HepG2 (cell line): ENCODE data around the gene RABEPK. TPM values are rescaled to one million over a fixed set of nuclear protein-coding genes. Genes with fewer than 3 reads are reported as not detected.

Experiments used
- ARHGAP35 ChIP-seq: sonication (generic); formaldehyde crosslinking; IDR thresholded peaks from 2 replicates; pipeline ENCODE4 v1.9.0; 2022; ENCODE audit warnings: mild to moderate bottlenecking, inconsistent platforms, moderate library complexity, missing genetic modification reagents, borderline replicate concordance
- BCL6 ChIP-seq: IDR thresholded peaks from 2 replicates; pipeline ENCODE4 v1.6.1; 2016; ENCODE audit warnings: missing genetic modification reagents, missing compliant biosample characterization
- EED ChIP-seq: sonication (generic); formaldehyde crosslinking; IDR thresholded peaks from 2 replicates; pipeline ENCODE4 v1.5.0; 2020; ENCODE audit warnings: mild to moderate bottlenecking, missing genetic modification reagents
- ELF1 ChIP-seq: sonication (generic); formaldehyde crosslinking; IDR thresholded peaks from 2 replicates; pipeline ENCODE4 v1.4.0; 2020; ENCODE audit warnings: missing genetic modification reagents
- GATA4 ChIP-seq: sonication (generic); IDR thresholded peaks from 2 replicates; pipeline ENCODE4 v1.6.1; 2016; ENCODE audit warnings: antibody characterized with exemption, low read depth, borderline replicate concordance
- HNRNPK ChIP-seq: fragments of 200-400 bp; formaldehyde crosslinking; IDR thresholded peaks from 2 replicates; pipeline ENCODE4 v1.6.1; 2018; ENCODE audit warnings: low read length, low read depth, moderate library complexity, mild to moderate bottlenecking; ENCODE audit not compliant: poor library complexity, severe bottlenecking
- JARID2 ChIP-seq: sonication (generic); formaldehyde crosslinking; IDR thresholded peaks from 2 replicates; pipeline ENCODE4 v1.8.1; 2023; ENCODE audit warnings: missing genetic modification reagents, inconsistent platforms; ENCODE audit not compliant: insufficient replicate concordance
- JDP2 ChIP-seq: sonication (generic); formaldehyde crosslinking; IDR thresholded peaks from 2 replicates; pipeline ENCODE4 v1.8.1; 2022; ENCODE audit warnings: missing genetic modification reagents, borderline replicate concordance
- MAFK ChIP-seq, 2 experiments: IDR thresholded peaks in 1 of 2; conservative IDR thresholded peaks in 1 of 2; 2 replicates each; pipeline ENCODE4 v1.6.1; 2011; ENCODE audit warnings: improper control_type of control experiment in 2 of 2, low read length in 2 of 2
- WIZ ChIP-seq: sonication (generic); formaldehyde crosslinking; IDR thresholded peaks from 2 replicates; pipeline ENCODE4 v1.5.1; 2020; ENCODE audit warnings: mild to moderate bottlenecking, missing genetic modification reagents
- XBP1 ChIP-seq: sonication (generic); formaldehyde crosslinking; IDR thresholded peaks from 2 replicates; pipeline ENCODE4 v1.5.0; 2020; ENCODE audit warnings: missing genetic modification reagents
- ZNF143 ChIP-seq: sonication (generic); formaldehyde crosslinking; IDR thresholded peaks from 2 replicates; pipeline ENCODE4 v1.4.0; 2020; ENCODE audit warnings: missing genetic modification reagents
- ZNF484 ChIP-seq: sonication (generic); formaldehyde crosslinking; IDR thresholded peaks from 2 replicates; pipeline ENCODE4 v1.5.1; 2020; ENCODE audit warnings: mild to moderate bottlenecking, low read depth, missing genetic modification reagents, borderline replicate concordance
- ZNF510 ChIP-seq: sonication (generic); formaldehyde crosslinking; IDR thresholded peaks from 2 replicates; pipeline ENCODE4 v1.4.0; 2020; ENCODE audit warnings: low read depth, mild to moderate bottlenecking, missing genetic modification reagents
- ZNF530 ChIP-seq: sonication (generic); formaldehyde crosslinking; IDR thresholded peaks from 2 replicates; pipeline ENCODE4 v1.5.0; 2020; ENCODE audit warnings: low read depth, mild to moderate bottlenecking, missing genetic modification reagents
- ZNF557 ChIP-seq: sonication (generic); formaldehyde crosslinking; IDR thresholded peaks from 2 replicates; pipeline ENCODE4 v1.4.0; 2020; ENCODE audit warnings: missing genetic modification reagents
- ZNF773 ChIP-seq: sonication (generic); formaldehyde crosslinking; IDR thresholded peaks from 2 replicates; pipeline ENCODE4 v1.4.0; 2020; ENCODE audit warnings: missing genetic modification reagents, borderline replicate concordance
- ZNF777 ChIP-seq: sonication (generic); formaldehyde crosslinking; IDR thresholded peaks from 2 replicates; pipeline ENCODE4 v1.4.0; 2020; ENCODE audit warnings: missing genetic modification reagents
- polyA plus RNA-seq, 8 experiments: library from polyadenylated mRNA; depleted of rRNA in 3 of 8; stranded (reverse) in 7 of 8; unstranded in 1 of 8; fragments of >200 nt; fragmentation: Illumina TruSeq in 4 of 8; extraction: Trizol in 4 of 8; gene quantifications; 2 replicates each; pipeline versions ENCODE4 v1.2.1 to v1.2.3, GENCODE V29; 2011 to 2016; ENCODE audit warnings: low read depth in 4 of 8, missing spikeins in 1 of 8, mixed read lengths in 1 of 8; ENCODE audit not compliant: insufficient read depth in 1 of 8
- total RNA-seq, 5 experiments: library from RNA; depleted of rRNA; stranded (reverse); fragments of >200 nt; fragmentation: Illumina TruSeq; extraction: Trizol; gene quantifications; 2 replicates each; pipeline ENCODE4 v1.2.3, GENCODE V29; 2016; ENCODE audit warnings: low read depth in 1 of 5
- TF ChIP-seq, protein P1 (sequence below): IDR thresholded peaks from 2 replicates; pipeline ENCODE4 v1.6.1; 2012; ENCODE audit warnings: low read length, improper control_type of control experiment
- TF ChIP-seq, protein P2 (sequence below): sonication (generic); formaldehyde crosslinking; IDR thresholded peaks from 2 replicates; pipeline ENCODE4 v1.5.0; 2020; ENCODE audit warnings: missing genetic modification reagents
- TF ChIP-seq, protein P3 (sequence below), 2 experiments: IDR thresholded peaks; 2 replicates each; pipeline ENCODE4 v1.6.1; 2011 to 2012; ENCODE audit warnings: low read length in 2 of 2, borderline replicate concordance in 1 of 2, low read depth in 1 of 2, mild to moderate bottlenecking in 1 of 2, moderate library complexity in 1 of 2

The RABEPK gene
- total and polyA plus RNA-seq, 2 of the 13 experiments (the other 11 are each of a cell fraction or from before 2014, with no cell fraction given): 75.5 to 90.0 TPM

DNA sequence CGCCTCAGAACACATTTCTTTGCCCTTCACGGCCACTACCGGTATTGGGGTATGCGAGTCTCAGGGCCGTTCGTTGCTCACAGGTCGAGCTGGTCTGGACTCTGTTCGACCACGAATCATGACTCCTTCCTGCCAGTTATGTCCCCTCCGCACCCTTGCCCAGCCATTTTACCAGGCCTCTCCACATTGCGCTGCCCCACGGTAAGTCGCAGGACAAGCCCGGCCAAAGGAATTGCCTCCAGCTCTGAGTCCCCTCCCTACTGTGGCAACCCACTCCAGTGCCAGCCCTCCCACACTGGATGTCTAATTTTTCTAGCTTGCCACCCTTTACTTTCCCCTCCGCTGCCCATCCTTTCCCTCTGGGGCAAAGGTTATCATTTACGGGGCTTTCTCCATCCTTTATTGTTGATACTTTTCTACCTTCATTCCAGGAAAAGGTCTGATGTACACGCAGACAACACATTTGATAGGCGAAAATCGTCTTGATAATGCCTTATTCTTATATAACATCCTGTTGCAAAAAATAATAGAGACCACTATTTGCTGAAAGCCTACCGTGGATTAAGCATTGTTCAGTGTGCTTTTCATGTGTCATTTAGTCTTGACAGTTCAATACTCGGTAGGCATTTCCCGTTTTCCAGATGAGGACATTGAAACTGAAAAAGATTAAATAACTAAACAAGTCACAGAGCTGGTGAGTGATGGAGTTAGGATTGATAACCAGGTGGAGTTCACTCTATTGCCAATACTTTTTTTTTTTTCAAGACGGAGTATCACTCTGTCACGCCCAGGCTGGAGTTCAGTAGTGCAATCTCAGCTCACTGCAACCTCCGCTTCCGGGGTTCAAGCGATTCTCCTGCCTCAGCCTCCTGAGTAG is 41.8 kb downstream of the RABEPK start (continued):
- TF ChIP-seq ZNF773 (CRISPR knock-in tag): 0 out of 2 replicates have a peak, but pooled peaks have one; percentile 74
- no peak for TF ChIP-seq ARHGAP35 (CRISPR knock-in tag)
- no peak for TF ChIP-seq XBP1 (CRISPR knock-in tag)
- no peak for TF ChIP-seq JDP2 (CRISPR knock-in tag)
- TF ChIP-seq HNRNPK: no peak
- TF ChIP-seq, protein P1, sequence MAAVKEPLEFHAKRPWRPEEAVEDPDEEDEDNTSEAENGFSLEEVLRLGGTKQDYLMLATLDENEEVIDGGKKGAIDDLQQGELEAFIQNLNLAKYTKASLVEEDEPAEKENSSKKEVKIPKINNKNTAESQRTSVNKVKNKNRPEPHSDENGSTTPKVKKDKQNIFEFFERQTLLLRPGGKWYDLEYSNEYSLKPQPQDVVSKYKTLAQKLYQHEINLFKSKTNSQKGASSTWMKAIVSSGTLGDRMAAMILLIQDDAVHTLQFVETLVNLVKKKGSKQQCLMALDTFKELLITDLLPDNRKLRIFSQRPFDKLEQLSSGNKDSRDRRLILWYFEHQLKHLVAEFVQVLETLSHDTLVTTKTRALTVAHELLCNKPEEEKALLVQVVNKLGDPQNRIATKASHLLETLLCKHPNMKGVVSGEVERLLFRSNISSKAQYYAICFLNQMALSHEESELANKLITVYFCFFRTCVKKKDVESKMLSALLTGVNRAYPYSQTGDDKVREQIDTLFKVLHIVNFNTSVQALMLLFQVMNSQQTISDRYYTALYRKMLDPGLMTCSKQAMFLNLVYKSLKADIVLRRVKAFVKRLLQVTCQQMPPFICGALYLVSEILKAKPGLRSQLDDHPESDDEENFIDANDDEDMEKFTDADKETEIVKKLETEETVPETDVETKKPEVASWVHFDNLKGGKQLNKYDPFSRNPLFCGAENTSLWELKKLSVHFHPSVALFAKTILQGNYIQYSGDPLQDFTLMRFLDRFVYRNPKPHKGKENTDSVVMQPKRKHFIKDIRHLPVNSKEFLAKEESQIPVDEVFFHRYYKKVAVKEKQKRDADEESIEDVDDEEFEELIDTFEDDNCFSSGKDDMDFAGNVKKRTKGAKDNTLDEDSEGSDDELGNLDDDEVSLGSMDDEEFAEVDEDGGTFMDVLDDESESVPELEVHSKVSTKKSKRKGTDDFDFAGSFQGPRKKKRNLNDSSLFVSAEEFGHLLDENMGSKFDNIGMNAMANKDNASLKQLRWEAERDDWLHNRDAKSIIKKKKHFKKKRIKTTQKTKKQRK: no peak
- no peak for TF ChIP-seq ZNF530 (CRISPR knock-in tag)
- no peak for TF ChIP-seq ELF1
- no peak for TF ChIP-seq JARID2
- no peak for TF ChIP-seq ZNF143 (CRISPR knock-in tag)
- TF ChIP-seq, protein P2, sequence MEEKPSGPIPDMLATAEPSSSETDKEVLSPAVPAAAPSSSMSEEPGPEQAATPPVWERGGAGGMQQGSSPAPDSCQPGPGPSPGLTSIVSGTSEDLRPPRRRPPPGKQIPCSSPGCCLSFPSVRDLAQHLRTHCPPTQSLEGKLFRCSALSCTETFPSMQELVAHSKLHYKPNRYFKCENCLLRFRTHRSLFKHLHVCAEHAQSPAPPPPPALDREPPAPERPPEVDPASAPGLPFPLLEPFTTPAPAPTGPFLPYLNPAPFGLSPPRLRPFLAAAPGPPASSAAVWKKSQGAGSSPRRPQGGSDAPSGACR (CRISPR knock-in tag): no peak
- TF ChIP-seq EED (CRISPR knock-in tag): no peak
- no peak for TF ChIP-seq BCL6
- no peak for TF ChIP-seq GATA4
- TF ChIP-seq ZNF484: no peak
- no peak for TF ChIP-seq ZNF557 (CRISPR knock-in tag)
- TF ChIP-seq, protein P3, sequence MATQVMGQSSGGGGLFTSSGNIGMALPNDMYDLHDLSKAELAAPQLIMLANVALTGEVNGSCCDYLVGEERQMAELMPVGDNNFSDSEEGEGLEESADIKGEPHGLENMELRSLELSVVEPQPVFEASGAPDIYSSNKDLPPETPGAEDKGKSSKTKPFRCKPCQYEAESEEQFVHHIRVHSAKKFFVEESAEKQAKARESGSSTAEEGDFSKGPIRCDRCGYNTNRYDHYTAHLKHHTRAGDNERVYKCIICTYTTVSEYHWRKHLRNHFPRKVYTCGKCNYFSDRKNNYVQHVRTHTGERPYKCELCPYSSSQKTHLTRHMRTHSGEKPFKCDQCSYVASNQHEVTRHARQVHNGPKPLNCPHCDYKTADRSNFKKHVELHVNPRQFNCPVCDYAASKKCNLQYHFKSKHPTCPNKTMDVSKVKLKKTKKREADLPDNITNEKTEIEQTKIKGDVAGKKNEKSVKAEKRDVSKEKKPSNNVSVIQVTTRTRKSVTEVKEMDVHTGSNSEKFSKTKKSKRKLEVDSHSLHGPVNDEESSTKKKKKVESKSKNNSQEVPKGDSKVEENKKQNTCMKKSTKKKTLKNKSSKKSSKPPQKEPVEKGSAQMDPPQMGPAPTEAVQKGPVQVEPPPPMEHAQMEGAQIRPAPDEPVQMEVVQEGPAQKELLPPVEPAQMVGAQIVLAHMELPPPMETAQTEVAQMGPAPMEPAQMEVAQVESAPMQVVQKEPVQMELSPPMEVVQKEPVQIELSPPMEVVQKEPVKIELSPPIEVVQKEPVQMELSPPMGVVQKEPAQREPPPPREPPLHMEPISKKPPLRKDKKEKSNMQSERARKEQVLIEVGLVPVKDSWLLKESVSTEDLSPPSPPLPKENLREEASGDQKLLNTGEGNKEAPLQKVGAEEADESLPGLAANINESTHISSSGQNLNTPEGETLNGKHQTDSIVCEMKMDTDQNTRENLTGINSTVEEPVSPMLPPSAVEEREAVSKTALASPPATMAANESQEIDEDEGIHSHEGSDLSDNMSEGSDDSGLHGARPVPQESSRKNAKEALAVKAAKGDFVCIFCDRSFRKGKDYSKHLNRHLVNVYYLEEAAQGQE (IDR thresholded peaks at IDR 0.05; ENCODE audit: borderline replicate concordance in 1 of 2, low read depth in 1 of 2, low read length in 2 of 2): no peak
- TF ChIP-seq MAFK (conservative IDR thresholded peaks at IDR 0.05 in 1 of 2, IDR thresholded peaks at IDR 0.05 in 1 of 2; ENCODE audit: low read length in 2 of 2): no peak
- no peak for TF ChIP-seq WIZ (CRISPR knock-in tag)
- no peak for TF ChIP-seq ZNF510 (CRISPR knock-in tag)
- TF ChIP-seq ZNF777 (CRISPR knock-in tag): no peak
